ENCODE data around the gene RIC1.

GRCh38 chr9:5622016-5622415 lies 6.9 kb upstream of the RIC1 start:
- TF ChIP-seq, protein P1, sequence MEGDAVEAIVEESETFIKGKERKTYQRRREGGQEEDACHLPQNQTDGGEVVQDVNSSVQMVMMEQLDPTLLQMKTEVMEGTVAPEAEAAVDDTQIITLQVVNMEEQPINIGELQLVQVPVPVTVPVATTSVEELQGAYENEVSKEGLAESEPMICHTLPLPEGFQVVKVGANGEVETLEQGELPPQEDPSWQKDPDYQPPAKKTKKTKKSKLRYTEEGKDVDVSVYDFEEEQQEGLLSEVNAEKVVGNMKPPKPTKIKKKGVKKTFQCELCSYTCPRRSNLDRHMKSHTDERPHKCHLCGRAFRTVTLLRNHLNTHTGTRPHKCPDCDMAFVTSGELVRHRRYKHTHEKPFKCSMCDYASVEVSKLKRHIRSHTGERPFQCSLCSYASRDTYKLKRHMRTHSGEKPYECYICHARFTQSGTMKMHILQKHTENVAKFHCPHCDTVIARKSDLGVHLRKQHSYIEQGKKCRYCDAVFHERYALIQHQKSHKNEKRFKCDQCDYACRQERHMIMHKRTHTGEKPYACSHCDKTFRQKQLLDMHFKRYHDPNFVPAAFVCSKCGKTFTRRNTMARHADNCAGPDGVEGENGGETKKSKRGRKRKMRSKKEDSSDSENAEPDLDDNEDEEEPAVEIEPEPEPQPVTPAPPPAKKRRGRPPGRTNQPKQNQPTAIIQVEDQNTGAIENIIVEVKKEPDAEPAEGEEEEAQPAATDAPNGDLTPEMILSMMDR (conservative IDR thresholded peaks at IDR 0.05; ENCODE audit: low read depth, low read length), result no peak
- TF ChIP-seq POLR2A (IDR thresholded peaks at IDR 0.05; ENCODE audit: low read depth, low read length), result no peak
- TF ChIP-seq, protein P2, sequence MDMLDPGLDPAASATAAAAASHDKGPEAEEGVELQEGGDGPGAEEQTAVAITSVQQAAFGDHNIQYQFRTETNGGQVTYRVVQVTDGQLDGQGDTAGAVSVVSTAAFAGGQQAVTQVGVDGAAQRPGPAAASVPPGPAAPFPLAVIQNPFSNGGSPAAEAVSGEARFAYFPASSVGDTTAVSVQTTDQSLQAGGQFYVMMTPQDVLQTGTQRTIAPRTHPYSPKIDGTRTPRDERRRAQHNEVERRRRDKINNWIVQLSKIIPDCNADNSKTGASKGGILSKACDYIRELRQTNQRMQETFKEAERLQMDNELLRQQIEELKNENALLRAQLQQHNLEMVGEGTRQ (IDR thresholded peaks at IDR 0.05; ENCODE audit: low read depth, low read length), result no peak
- no peak for TF ChIP-seq RCOR1 (IDR thresholded peaks at IDR 0.05; ENCODE audit: insufficient replicate concordance, low read length)
- TF ChIP-seq RAD21 (IDR thresholded peaks at IDR 0.05; ENCODE audit: low read length), result no peak
- TF ChIP-seq MAFK (IDR thresholded peaks at IDR 0.05; ENCODE audit: low read depth, low read length), result peak; percentile 15; the same call in 1 of the 2 replicates
- TF ChIP-seq BHLHE40 (IDR thresholded peaks at IDR 0.05; ENCODE audit: low read depth, low read length), result peak; percentile 66
- no peak for TF ChIP-seq MAZ (IDR thresholded peaks at IDR 0.05; ENCODE audit: borderline replicate concordance, low read depth, low read length)
- no peak for TF ChIP-seq MXI1 (IDR thresholded peaks at IDR 0.05; ENCODE audit: borderline replicate concordance, low read depth, low read length)
- no peak for TF ChIP-seq SMC3 (IDR thresholded peaks at IDR 0.05; ENCODE audit: low read depth, low read length)
- TF ChIP-seq FOS (IDR thresholded peaks at IDR 0.05; ENCODE audit: low read depth, low read length), result peak; percentile 90
- no peak for TF ChIP-seq RFX5 (IDR thresholded peaks at IDR 0.05; ENCODE audit: low read depth, low read length)
- TF ChIP-seq ELK1 (IDR thresholded peaks at IDR 0.05; ENCODE audit: borderline replicate concordance, low read depth, low read length), result no peak
